Uterine smooth muscle cell (primary cell): Measurements from ENCODE around the gene CSNK2A3. TPM values are rescaled to one million over a fixed set of nuclear protein-coding genes. Genes with fewer than 3 reads are reported as not detected.

Source experiments
- total RNA-seq: library from RNA; depleted of rRNA; stranded (reverse); fragments of >200 nt; gene quantifications from 2 replicates; pipeline ENCODE4 v1.2.3, GENCODE V29; 2014

The CSNK2A3 gene
- 1.1 and 2.2 TPM in 2 replicates for total RNA-seq

GRCh38 chr11:11352878-11353277 lies at the start of gene CSNK2A3:
Gene CSNK2A3, minus strand, starts transcription at chr11:11353250. Its CDS starts 131 bp downstream, at chr11:11353119.

